Transverse colon (tissue), 4 donors: ENCODE results near the gene LYZL6.

Source experiments
- POLR2A ChIP-seq: fragments of 450-650 bp; IDR thresholded peaks from one replicate; pipeline ENCODE4 v1.6.1; 2016; ENCODE audit warnings: antibody characterized with exemption, mild to moderate bottlenecking, moderate library complexity
- POLR2AphosphoS5 ChIP-seq, 3 donors: sonication (generic); formaldehyde crosslinking; IDR thresholded peaks; one replicate each; pipeline ENCODE4 v1.6.1; 2016; ENCODE audit warnings: antibody characterized with exemption in 3 of 3
- TF ChIP-seq, protein P1 (sequence below), 5 experiments: fragments of 200-600 bp in 3 of 5; fragments of 450-650 bp in 2 of 5; sonication (generic) in 3 of 5; IDR thresholded peaks; 1 replicate in 2 of 5; 2 replicates in 3 of 5; pipeline ENCODE4 v1.5.1; 2016 to 2017; ENCODE audit warnings: antibody characterized with exemption in 5 of 5, inconsistent platforms in 3 of 5, mild to moderate bottlenecking in 2 of 5, moderate library complexity in 1 of 5

GRCh38 chr17:35890774-35891155 is 52.7 kb downstream of the LYZL6 start:
- TF ChIP-seq, protein P1, sequence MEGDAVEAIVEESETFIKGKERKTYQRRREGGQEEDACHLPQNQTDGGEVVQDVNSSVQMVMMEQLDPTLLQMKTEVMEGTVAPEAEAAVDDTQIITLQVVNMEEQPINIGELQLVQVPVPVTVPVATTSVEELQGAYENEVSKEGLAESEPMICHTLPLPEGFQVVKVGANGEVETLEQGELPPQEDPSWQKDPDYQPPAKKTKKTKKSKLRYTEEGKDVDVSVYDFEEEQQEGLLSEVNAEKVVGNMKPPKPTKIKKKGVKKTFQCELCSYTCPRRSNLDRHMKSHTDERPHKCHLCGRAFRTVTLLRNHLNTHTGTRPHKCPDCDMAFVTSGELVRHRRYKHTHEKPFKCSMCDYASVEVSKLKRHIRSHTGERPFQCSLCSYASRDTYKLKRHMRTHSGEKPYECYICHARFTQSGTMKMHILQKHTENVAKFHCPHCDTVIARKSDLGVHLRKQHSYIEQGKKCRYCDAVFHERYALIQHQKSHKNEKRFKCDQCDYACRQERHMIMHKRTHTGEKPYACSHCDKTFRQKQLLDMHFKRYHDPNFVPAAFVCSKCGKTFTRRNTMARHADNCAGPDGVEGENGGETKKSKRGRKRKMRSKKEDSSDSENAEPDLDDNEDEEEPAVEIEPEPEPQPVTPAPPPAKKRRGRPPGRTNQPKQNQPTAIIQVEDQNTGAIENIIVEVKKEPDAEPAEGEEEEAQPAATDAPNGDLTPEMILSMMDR (IDR thresholded peaks at IDR 0.05) = no peak
- TF ChIP-seq POLR2A = no peak
- no peak for TF ChIP-seq POLR2AphosphoS5 (IDR thresholded peaks at IDR 0.05)
